K562 (cell line): ENCODE measurements around the gene HES6. TPM values are rescaled to one million over a fixed set of nuclear protein-coding genes. Genes with fewer than 3 reads are reported as not detected.
A peak's percentile ranks its signal among the peaks of the same experiment; 100 is the strongest.

Experiments
- ADNP ChIP-seq: fragments of 200-800 bp; sonication (Bioruptor generic); IDR thresholded peaks from 2 replicates; pipeline ENCODE4 v1.6.1; 2016; ENCODE audit warnings: missing genetic modification characterization, missing compliant biosample characterization
- ATF1 ChIP-seq, 2 experiments: fragments of 450-650 bp in 1 of 2; IDR thresholded peaks; 2 replicates each; pipeline ENCODE4 v1.6.1; 2016; ENCODE audit warnings: missing compliant biosample characterization in 1 of 2, missing genetic modification characterization in 1 of 2
- BHLHE40 ChIP-seq: IDR thresholded peaks from 2 replicates; pipeline ENCODE4 v1.6.1; 2011; ENCODE audit warnings: low read length, improper control_type of control experiment
- CAMTA2 ChIP-seq: fragments of 250-450 bp; sonication (Bioruptor Pico); conservative IDR thresholded peaks from 2 replicates; pipeline ENCODE4 v1.5.1; 2022
- EZH2 ChIP-seq: IDR thresholded peaks from 2 replicates; pipeline ENCODE4 v1.6.1; 2012; ENCODE audit warnings: low read depth, mild to moderate bottlenecking, inconsistent platforms, low read length, borderline replicate concordance
- MCM3 ChIP-seq: fragments of 450-650 bp; IDR thresholded peaks from 2 replicates; pipeline ENCODE4 v1.6.1; 2016
- NCOR1 ChIP-seq: fragments of 450-650 bp; IDR thresholded peaks from 2 replicates; pipeline ENCODE4 v1.6.1; 2016; ENCODE audit warnings: mild to moderate bottlenecking, moderate library complexity
- NFE2L1 ChIP-seq: fragments of 450-650 bp; IDR thresholded peaks from 2 replicates; pipeline ENCODE4 v1.6.1; 2016; ENCODE audit warnings: missing genetic modification characterization, low read depth, mild to moderate bottlenecking, missing compliant biosample characterization, moderate library complexity, borderline replicate concordance
- PTBP1 ChIP-seq: fragments of 200-400 bp; formaldehyde crosslinking; IDR thresholded peaks from 2 replicates; pipeline ENCODE4 v1.6.1; 2017; ENCODE audit warnings: low read depth, low read length
- RBM25 ChIP-seq: fragments of 200-400 bp; formaldehyde crosslinking; IDR thresholded peaks from 2 replicates; pipeline ENCODE4 v1.6.1; 2018; ENCODE audit warnings: low read length, low read depth, moderate library complexity; ENCODE audit not compliant: severe bottlenecking
- RBM39 ChIP-seq: fragments of 200-400 bp; formaldehyde crosslinking; optimal IDR thresholded peaks from 2 replicates; pipeline ENCODE3; 2018; ENCODE audit warnings: low read depth, low read length
- U2AF1 ChIP-seq: fragments of 200-400 bp; formaldehyde crosslinking; optimal IDR thresholded peaks from 2 replicates; pipeline ENCODE3; 2017; ENCODE audit warnings: mild to moderate bottlenecking, low read depth, low read length, moderate library complexity
- ZNF212 ChIP-seq: fragments of 450-650 bp; formaldehyde crosslinking; IDR thresholded peaks from 2 replicates; pipeline ENCODE4 v1.4.0; 2020; ENCODE audit warnings: mild to moderate bottlenecking
- ZNF253 ChIP-seq: fragments of 250-450 bp; sonication (Bioruptor Pico); conservative IDR thresholded peaks from 2 replicates; pipeline ENCODE4 v1.6.1; 2021; ENCODE audit warnings: mild to moderate bottlenecking
- ZNF263 ChIP-seq: sonication (generic); formaldehyde crosslinking; IDR thresholded peaks from 2 replicates; pipeline ENCODE4 v1.8.0; 2022; ENCODE audit warnings: mild to moderate bottlenecking, missing genetic modification reagents, borderline replicate concordance
- ZNF707 ChIP-seq: fragments of 250-450 bp; sonication (Bioruptor Pico); conservative IDR thresholded peaks from 2 replicates; pipeline ENCODE4 v1.8.0; 2022; ENCODE audit warnings: inconsistent platforms, mild to moderate bottlenecking, moderate library complexity
- ZNF79 ChIP-seq: fragments of 250-450 bp; sonication (Bioruptor Pico); IDR thresholded peaks from 2 replicates; pipeline ENCODE4 v1.4.0; 2020; ENCODE audit warnings: low read depth, mild to moderate bottlenecking, moderate library complexity
- polyA plus RNA-seq, 8 experiments: library from polyadenylated mRNA; depleted of rRNA in 4 of 8; stranded (reverse) in 5 of 8; unstranded in 3 of 8; fragments of >200 nt; fragmentation: Nextera tagmentation in 2 of 8; fragmentation: Illumina TruSeq in 1 of 8; extraction: Ambion mirVana in 2 of 8; extraction: Trizol in 1 of 8; gene quantifications; 2 replicates each; pipeline versions ENCODE4 v1.2.1 to v1.2.3, GENCODE V29; 2011 to 2014; ENCODE audit warnings: inconsistent platforms in 1 of 8, missing spikeins in 1 of 8
- total RNA-seq, 7 experiments: library from RNA; depleted of rRNA in 6 of 7; stranded (reverse); fragments of >200 nt in 6 of 7; fragmentation: Illumina TruSeq in 2 of 7; extraction: Trizol in 2 of 7; gene quantifications; 2 replicates each; pipeline versions ENCODE4 v1.2.1 to v1.2.3, GENCODE V29; 2011 to 2021; ENCODE audit warnings: low replicate concordance in 1 of 7
- TF ChIP-seq, protein P1 (sequence below): fragments of 250-450 bp; sonication (Bioruptor Pico); IDR thresholded peaks from 2 replicates; pipeline ENCODE4 v1.8.0; 2022; ENCODE audit warnings: inconsistent platforms, mild to moderate bottlenecking, moderate library complexity, borderline replicate concordance
- TF ChIP-seq, protein P2 (sequence below): fragments of 250-450 bp; sonication (Bioruptor Pico); IDR thresholded peaks from 2 replicates; pipeline ENCODE4 v1.5.0; 2020; ENCODE audit warnings: mild to moderate bottlenecking, borderline replicate concordance
- TF ChIP-seq, protein P3 (sequence below): sonication (generic); formaldehyde crosslinking; IDR thresholded peaks from 2 replicates; pipeline ENCODE4 v1.8.0; 2022; ENCODE audit warnings: mild to moderate bottlenecking, missing genetic modification reagents
- TF ChIP-seq, protein P4 (sequence below): fragments of 450-650 bp; IDR thresholded peaks from 2 replicates; pipeline ENCODE4 v1.6.1; 2016
- TF ChIP-seq, protein P5 (sequence below): sonication (generic); formaldehyde crosslinking; IDR thresholded peaks from 2 replicates; pipeline ENCODE4 v1.8.1; 2022; ENCODE audit warnings: missing genetic modification reagents

The HES6 gene
- total and polyA plus RNA-seq, 9 of the 15 experiments (the other 6 are each of a cell fraction or from before 2014, with no cell fraction given), result 6.2 to 133 (median 29.2) TPM

DNA sequence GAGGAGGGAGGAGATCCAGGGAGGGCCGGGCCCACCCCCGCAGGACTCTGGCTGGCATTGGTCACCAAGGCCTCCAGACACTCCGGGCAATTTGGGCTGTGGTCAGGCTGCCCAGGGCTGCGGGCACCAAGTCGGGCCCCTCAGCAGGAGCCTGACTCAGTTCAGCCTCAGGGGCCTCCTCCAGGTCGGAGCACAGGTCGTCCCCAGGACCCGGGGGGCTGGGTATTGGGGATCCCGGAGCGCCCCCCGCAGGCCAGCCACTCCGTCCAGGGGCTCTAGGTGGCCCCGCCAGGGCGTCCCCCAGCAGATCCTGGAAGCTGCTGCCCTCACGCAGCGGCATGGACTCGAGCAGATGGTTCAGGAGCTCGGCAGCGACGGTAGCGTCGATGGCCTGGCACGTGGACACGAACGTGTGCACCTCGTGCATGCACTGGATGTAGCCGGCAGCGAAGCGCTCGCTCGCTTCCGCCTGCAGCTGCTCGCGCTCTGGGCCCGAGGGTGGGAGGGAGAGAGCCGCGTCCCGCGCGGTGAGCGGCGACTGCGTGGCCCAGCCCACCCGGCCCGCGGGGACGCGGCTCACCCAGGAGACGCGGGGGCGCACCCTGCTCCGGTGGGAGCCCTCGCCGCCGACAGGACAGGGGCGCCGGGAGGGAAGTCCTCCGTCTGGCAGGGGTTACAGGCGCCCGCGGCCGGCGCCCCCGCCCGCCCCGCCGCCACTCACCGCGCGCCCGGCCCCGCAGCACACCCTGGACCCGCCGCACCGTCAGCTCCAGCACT lies 884 bp downstream of the HES6 start (continued):
- TF ChIP-seq, protein P1, sequence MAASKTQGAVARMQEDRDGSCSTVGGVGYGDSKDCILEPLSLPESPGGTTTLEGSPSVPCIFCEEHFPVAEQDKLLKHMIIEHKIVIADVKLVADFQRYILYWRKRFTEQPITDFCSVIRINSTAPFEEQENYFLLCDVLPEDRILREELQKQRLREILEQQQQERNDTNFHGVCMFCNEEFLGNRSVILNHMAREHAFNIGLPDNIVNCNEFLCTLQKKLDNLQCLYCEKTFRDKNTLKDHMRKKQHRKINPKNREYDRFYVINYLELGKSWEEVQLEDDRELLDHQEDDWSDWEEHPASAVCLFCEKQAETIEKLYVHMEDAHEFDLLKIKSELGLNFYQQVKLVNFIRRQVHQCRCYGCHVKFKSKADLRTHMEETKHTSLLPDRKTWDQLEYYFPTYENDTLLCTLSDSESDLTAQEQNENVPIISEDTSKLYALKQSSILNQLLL, result no peak
- TF ChIP-seq ZNF707 (CRISPR knock-in tag) (no peak), ADNP (tag) (no peak), NFE2L1 (no peak), U2AF1 (no peak), BHLHE40 (peak; percentile 87), ZNF79 (CRISPR knock-in tag) (no peak), EZH2 (no peak), CAMTA2 (CRISPR knock-in tag) (no peak), RBM39 (no peak), RBM25 (no peak), PTBP1 (no peak), ZNF263 (peak; percentile 74), MCM3 (no peak), ZNF212 (CRISPR knock-in tag) (no peak), NCOR1 (no peak), ATF1 (CRISPR knock-in tag; IDR thresholded peaks at IDR 0.05) (0 out of 2 replicates have a peak, but pooled peaks have one; percentile 22), ATF1 (tag; IDR thresholded peaks at IDR 0.05) (peak; percentile 45), ZNF253 (no peak)
- TF ChIP-seq, protein P2, sequence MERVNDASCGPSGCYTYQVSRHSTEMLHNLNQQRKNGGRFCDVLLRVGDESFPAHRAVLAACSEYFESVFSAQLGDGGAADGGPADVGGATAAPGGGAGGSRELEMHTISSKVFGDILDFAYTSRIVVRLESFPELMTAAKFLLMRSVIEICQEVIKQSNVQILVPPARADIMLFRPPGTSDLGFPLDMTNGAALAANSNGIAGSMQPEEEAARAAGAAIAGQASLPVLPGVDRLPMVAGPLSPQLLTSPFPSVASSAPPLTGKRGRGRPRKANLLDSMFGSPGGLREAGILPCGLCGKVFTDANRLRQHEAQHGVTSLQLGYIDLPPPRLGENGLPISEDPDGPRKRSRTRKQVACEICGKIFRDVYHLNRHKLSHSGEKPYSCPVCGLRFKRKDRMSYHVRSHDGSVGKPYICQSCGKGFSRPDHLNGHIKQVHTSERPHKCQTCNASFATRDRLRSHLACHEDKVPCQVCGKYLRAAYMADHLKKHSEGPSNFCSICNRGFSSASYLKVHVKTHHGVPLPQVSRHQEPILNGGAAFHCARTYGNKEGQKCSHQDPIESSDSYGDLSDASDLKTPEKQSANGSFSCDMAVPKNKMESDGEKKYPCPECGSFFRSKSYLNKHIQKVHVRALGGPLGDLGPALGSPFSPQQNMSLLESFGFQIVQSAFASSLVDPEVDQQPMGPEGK (CRISPR knock-in tag), result no peak
- TF ChIP-seq, protein P3, sequence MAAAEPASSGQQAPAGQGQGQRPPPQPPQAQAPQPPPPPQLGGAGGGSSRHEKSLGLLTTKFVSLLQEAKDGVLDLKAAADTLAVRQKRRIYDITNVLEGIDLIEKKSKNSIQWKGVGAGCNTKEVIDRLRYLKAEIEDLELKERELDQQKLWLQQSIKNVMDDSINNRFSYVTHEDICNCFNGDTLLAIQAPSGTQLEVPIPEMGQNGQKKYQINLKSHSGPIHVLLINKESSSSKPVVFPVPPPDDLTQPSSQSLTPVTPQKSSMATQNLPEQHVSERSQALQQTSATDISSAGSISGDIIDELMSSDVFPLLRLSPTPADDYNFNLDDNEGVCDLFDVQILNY (CRISPR knock-in tag), result peak; percentile 98
- TF ChIP-seq, protein P4, sequence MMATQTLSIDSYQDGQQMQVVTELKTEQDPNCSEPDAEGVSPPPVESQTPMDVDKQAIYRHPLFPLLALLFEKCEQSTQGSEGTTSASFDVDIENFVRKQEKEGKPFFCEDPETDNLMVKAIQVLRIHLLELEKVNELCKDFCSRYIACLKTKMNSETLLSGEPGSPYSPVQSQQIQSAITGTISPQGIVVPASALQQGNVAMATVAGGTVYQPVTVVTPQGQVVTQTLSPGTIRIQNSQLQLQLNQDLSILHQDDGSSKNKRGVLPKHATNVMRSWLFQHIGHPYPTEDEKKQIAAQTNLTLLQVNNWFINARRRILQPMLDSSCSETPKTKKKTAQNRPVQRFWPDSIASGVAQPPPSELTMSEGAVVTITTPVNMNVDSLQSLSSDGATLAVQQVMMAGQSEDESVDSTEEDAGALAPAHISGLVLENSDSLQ, result no peak
- TF ChIP-seq, protein P5, sequence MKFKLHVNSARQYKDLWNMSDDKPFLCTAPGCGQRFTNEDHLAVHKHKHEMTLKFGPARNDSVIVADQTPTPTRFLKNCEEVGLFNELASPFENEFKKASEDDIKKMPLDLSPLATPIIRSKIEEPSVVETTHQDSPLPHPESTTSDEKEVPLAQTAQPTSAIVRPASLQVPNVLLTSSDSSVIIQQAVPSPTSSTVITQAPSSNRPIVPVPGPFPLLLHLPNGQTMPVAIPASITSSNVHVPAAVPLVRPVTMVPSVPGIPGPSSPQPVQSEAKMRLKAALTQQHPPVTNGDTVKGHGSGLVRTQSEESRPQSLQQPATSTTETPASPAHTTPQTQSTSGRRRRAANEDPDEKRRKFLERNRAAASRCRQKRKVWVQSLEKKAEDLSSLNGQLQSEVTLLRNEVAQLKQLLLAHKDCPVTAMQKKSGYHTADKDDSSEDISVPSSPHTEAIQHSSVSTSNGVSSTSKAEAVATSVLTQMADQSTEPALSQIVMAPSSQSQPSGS (CRISPR knock-in tag), result peak; percentile 68; the same call in 1 of the 2 replicates
